ENCODE measurements around the gene CD109.

The CD109 gene

GRCh38 chr6:73747289-73747688, 51.3 kb downstream of the CD109 start:
- ATAC-seq: no peak
- TF ChIP-seq RARB (CRISPR knock-in tag; IDR thresholded peaks at IDR 0.05): no peak

DNA sequence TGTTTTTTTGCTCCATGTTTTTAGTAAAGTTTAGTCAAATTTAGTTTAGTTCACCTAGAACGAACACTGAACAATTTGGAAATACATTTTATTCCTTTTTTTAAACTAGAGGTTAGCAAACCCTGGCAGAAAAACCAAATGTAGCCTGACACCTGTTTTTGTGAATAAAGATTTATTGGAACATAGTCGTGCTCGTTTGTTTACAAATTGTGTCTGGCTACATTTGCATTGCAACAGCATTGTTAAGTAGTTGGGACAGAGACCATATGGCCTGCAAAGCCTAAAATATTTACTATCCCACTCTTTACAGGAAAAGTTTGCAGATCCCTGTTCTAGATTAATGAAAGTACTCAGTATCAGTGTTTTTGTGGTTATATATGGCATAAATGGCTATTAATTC, 56.9 kb downstream of the CD109 start:
- no peak for ATAC-seq
- TF ChIP-seq, protein P1, sequence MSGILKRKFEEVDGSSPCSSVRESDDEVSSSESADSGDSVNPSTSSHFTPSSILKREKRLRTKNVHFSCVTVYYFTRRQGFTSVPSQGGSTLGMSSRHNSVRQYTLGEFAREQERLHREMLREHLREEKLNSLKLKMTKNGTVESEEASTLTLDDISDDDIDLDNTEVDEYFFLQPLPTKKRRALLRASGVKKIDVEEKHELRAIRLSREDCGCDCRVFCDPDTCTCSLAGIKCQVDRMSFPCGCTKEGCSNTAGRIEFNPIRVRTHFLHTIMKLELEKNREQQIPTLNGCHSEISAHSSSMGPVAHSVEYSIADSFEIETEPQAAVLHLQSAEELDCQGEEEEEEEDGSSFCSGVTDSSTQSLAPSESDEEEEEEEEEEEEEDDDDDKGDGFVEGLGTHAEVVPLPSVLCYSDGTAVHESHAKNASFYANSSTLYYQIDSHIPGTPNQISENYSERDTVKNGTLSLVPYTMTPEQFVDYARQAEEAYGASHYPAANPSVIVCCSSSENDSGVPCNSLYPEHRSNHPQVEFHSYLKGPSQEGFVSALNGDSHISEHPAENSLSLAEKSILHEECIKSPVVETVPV (CRISPR knock-in tag; IDR thresholded peaks at IDR 0.05): no peak
- no peak for TF ChIP-seq TSHZ2 (CRISPR knock-in tag; IDR thresholded peaks at IDR 0.05)
- TF ChIP-seq ESRRG (CRISPR knock-in tag; IDR thresholded peaks at IDR 0.05): no peak
- TF ChIP-seq ZNF8 (CRISPR knock-in tag; IDR thresholded peaks at IDR 0.05): no peak
- TF ChIP-seq ISL1 (CRISPR knock-in tag; IDR thresholded peaks at IDR 0.05): no peak
- TF ChIP-seq BACH2 (CRISPR knock-in tag; IDR thresholded peaks at IDR 0.05; ENCODE audit: borderline replicate concordance): no peak
- TF ChIP-seq, protein P2, sequence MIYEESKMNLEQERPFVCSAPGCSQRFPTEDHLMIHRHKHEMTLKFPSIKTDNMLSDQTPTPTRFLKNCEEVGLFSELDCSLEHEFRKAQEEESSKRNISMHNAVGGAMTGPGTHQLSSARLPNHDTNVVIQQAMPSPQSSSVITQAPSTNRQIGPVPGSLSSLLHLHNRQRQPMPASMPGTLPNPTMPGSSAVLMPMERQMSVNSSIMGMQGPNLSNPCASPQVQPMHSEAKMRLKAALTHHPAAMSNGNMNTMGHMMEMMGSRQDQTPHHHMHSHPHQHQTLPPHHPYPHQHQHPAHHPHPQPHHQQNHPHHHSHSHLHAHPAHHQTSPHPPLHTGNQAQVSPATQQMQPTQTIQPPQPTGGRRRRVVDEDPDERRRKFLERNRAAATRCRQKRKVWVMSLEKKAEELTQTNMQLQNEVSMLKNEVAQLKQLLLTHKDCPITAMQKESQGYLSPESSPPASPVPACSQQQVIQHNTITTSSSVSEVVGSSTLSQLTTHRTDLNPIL (CRISPR knock-in tag; IDR thresholded peaks at IDR 0.05; ENCODE audit: low read depth): no peak
- TF ChIP-seq TCF4 (CRISPR knock-in tag; IDR thresholded peaks at IDR 0.05; ENCODE audit: borderline replicate concordance): no peak

DNA sequence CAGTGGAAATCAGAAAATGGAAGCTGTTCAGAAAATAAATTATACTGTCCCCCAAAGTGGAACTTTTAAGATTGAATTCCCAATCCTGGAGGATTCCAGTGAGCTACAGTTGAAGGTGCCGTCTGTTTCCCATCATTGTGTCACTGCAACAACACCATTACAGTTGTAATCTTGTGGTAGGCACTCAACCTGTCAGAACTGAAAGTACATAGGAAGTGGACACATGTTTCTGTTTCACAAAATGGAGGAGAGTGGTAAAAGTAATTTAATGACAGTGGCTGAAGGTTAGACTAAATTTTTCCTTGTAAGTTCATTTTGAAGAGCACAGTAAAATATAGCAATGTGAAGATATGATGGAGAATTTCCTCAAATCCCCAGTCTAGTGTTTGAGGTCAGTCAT, 70.0 kb downstream of the CD109 start:
- TF ChIP-seq POU6F1 (CRISPR knock-in tag; IDR thresholded peaks at IDR 0.05; ENCODE audit: borderline replicate concordance, low read depth): no peak
- TF ChIP-seq, protein P1 (CRISPR knock-in tag; IDR thresholded peaks at IDR 0.05): no peak
- TF ChIP-seq ISL1 (CRISPR knock-in tag; IDR thresholded peaks at IDR 0.05): no peak
- TF ChIP-seq, protein P2 (CRISPR knock-in tag; IDR thresholded peaks at IDR 0.05; ENCODE audit: low read depth): no peak
- no peak for TF ChIP-seq RARB (CRISPR knock-in tag; IDR thresholded peaks at IDR 0.05)
- TF ChIP-seq ZNF70 (CRISPR knock-in tag; IDR thresholded peaks at IDR 0.05): no peak
- no peak for TF ChIP-seq SNAI2 (CRISPR knock-in tag; IDR thresholded peaks at IDR 0.05)
- TF ChIP-seq ZNF8 (CRISPR knock-in tag; IDR thresholded peaks at IDR 0.05): no peak
- no peak for TF ChIP-seq GLIS3 (CRISPR knock-in tag; IDR thresholded peaks at IDR 0.05)
- TF ChIP-seq PATZ1 (CRISPR knock-in tag; IDR thresholded peaks at IDR 0.05; ENCODE audit: borderline replicate concordance): no peak
- TF ChIP-seq PPARA (CRISPR knock-in tag; IDR thresholded peaks at IDR 0.05; ENCODE audit: borderline replicate concordance): no peak
- no peak for TF ChIP-seq ZFP3 (CRISPR knock-in tag; IDR thresholded peaks at IDR 0.05)
- TF ChIP-seq ZNF565 (CRISPR knock-in tag; conservative IDR thresholded peaks at IDR 0.05; ENCODE audit: low read depth): no peak
- TF ChIP-seq ARNTL (CRISPR knock-in tag; IDR thresholded peaks at IDR 0.05; ENCODE audit: borderline replicate concordance, low read depth): no peak
- TF ChIP-seq BACH2 (CRISPR knock-in tag; IDR thresholded peaks at IDR 0.05; ENCODE audit: borderline replicate concordance): no peak
- TF ChIP-seq CSDC2 (CRISPR knock-in tag; IDR thresholded peaks at IDR 0.05): no peak
- no peak for TF ChIP-seq ZC3H10 (CRISPR knock-in tag; IDR thresholded peaks at IDR 0.05)
- no peak for TF ChIP-seq TSHZ2 (CRISPR knock-in tag; IDR thresholded peaks at IDR 0.05)
- no peak for TF ChIP-seq TCF4 (CRISPR knock-in tag; IDR thresholded peaks at IDR 0.05; ENCODE audit: borderline replicate concordance)
- no peak for TF ChIP-seq TOX (CRISPR knock-in tag; IDR thresholded peaks at IDR 0.05; ENCODE audit: borderline replicate concordance)
- ATAC-seq: no peak

Measured in SK-N-SH treated with all-trans-retinoic acid at 6 μM for 48 hours (cell line).